GM23248 (cell line): ENCODE measurements around the gene SSR3. TPM values are rescaled to one million over a fixed set of nuclear protein-coding genes. Genes with fewer than 3 reads are reported as not detected.

Experiments
- DNase-seq: peaks from one replicate; pipeline ENCODE4 v3.0.0-alpha.2; 2015
- H2AFZ ChIP-seq: fragments of 200-600 bp; sonication (generic); 2 replicates; pipeline ENCODE4 v1.6.1; 2016; ENCODE audit warnings: antibody characterized with exemption
- H3F3A ChIP-seq: fragments of 200-600 bp; sonication (generic); 2 replicates; pipeline ENCODE4 v1.6.1; 2016; ENCODE audit warnings: mild to moderate bottlenecking, antibody characterized with exemption, mixed run types; ENCODE audit not compliant: insufficient read depth
- H3K27ac ChIP-seq: fragments of 200-600 bp; sonication (generic); 2 replicates; pipeline ENCODE4 v1.5.1; 2016; ENCODE audit warnings: mild to moderate bottlenecking
- H3K27me3 ChIP-seq: fragments of 200-600 bp; sonication (generic); replicated peaks from 2 replicates; pipeline ENCODE4 v1.6.1; 2016; ENCODE audit warnings: mild to moderate bottlenecking; ENCODE audit not compliant: insufficient read depth
- H3K36me3 ChIP-seq: fragments of 200-600 bp; sonication (generic); 2 replicates; pipeline ENCODE4 v1.6.1; 2016; ENCODE audit warnings: low read depth, mild to moderate bottlenecking
- H3K4me1 ChIP-seq: fragments of 200-600 bp; sonication (generic); 2 replicates; pipeline ENCODE4 v1.6.1; 2016; ENCODE audit warnings: mild to moderate bottlenecking; ENCODE audit not compliant: insufficient read depth
- H3K4me2 ChIP-seq: fragments of 200-600 bp; sonication (generic); one replicate; pipeline ENCODE4 v1.6.1; 2016; ENCODE audit warnings: mild to moderate bottlenecking; ENCODE audit not compliant: unreplicated experiment
- H3K4me3 ChIP-seq: fragments of 200-600 bp; sonication (generic); 2 replicates; pipeline ENCODE4 v1.5.1; 2016; ENCODE audit warnings: mild to moderate bottlenecking
- H3K79me2 ChIP-seq: fragments of 200-600 bp; sonication (generic); 2 replicates; pipeline ENCODE4 v1.6.1; 2016; ENCODE audit warnings: mild to moderate bottlenecking; ENCODE audit not compliant: insufficient read depth
- H3K9ac ChIP-seq: fragments of 200-600 bp; sonication (generic); 2 replicates; pipeline ENCODE4 v1.6.1; 2016; ENCODE audit warnings: mild to moderate bottlenecking
- H3K9me2 ChIP-seq: fragments of 200-600 bp; sonication (generic); 2 replicates; pipeline ENCODE4 v1.6.1; 2016; ENCODE audit warnings: mixed run types, mild to moderate bottlenecking, moderate library complexity; ENCODE audit not compliant: insufficient read depth
- H3K9me3 ChIP-seq: fragments of 200-600 bp; sonication (generic); one replicate; pipeline ENCODE4 v1.6.1; 2017; ENCODE audit warnings: low read depth
- H4K20me1 ChIP-seq: fragments of 200-600 bp; sonication (generic); 2 replicates; pipeline ENCODE4 v1.6.0; 2016; ENCODE audit not compliant: insufficient read depth
- EZH2 ChIP-seq: fragments of 200-600 bp; sonication (generic); IDR thresholded peaks from 2 replicates; pipeline ENCODE4 v1.6.1; 2018; ENCODE audit warnings: antibody characterized with exemption, mild to moderate bottlenecking; ENCODE audit not compliant: insufficient read depth, poor library complexity, severe bottlenecking
- EZH2phosphoT487 ChIP-seq: fragments of 200-600 bp; sonication (generic); IDR thresholded peaks from 2 replicates; pipeline ENCODE4 v1.6.1; 2018; ENCODE audit warnings: antibody characterized with exemption, moderate library complexity, mild to moderate bottlenecking, low read depth; ENCODE audit not compliant: insufficient read depth
- WGBS, 2 experiments: methylation state at CpG; one replicate each; pipeline ENCODE4 v1.1.6; 2015 to 2017; ENCODE audit warnings: low lambda C conversion rate in 2 of 2, low coverage in 1 of 2; ENCODE audit errors: missing lambda C conversion rate in 2 of 2; 5-methylcytosine and 5-hydroxymethylcytosine counted together
- in situ Hi-C: fragments of 300-500 bp; cut with MboI; formaldehyde crosslinking; loops from 2 replicates; pipeline ENCODE4 v1.15.0; 2020
- polyA plus RNA-seq: library from polyadenylated mRNA; unstranded; fragments of >200 nt; fragmentation: Nextera tagmentation; extraction: Ambion mirVana; gene quantifications from 2 replicates; pipeline ENCODE4 v1.2.1, GENCODE V29; 2016
- total RNA-seq: library from RNA; depleted of rRNA; stranded (reverse); fragments of >200 nt; shearing (Covaris generic); gene quantifications from 2 replicates; pipeline ENCODE4 v1.2.3, GENCODE V29; 2014

The SSR3 gene
- total and polyA plus RNA-seq, 2 experiments from 2014 or later = 409 to 566 TPM

- H2AFZ ChIP-seq = no peak overlapping the region
- peak; percentile 91 for DNase-seq
- H4K20me1 ChIP-seq = no peaks in the 10 kb centered on the region
- no peak for TF ChIP-seq EZH2
- WGBS, 2 experiments = 4% methylated on average over 11 of the region's 11 CpGs
- peak overlapping the region; percentile 98 for H3K4me3 ChIP-seq
- H3K79me2 ChIP-seq = peaks cover 61% of the 10 kb centered on the region
- H3F3A ChIP-seq = peaks cover 56% of the 10 kb centered on the region
- no peaks in the 10 kb centered on the region for H3K27me3 ChIP-seq
- no peaks in the 10 kb centered on the region for H3K9me2 ChIP-seq
- peak overlapping the region; percentile 99 for H3K9ac ChIP-seq
- H3K27ac ChIP-seq = peak overlapping the region; percentile 98
- in situ Hi-C loops = no loop called here
- peaks cover 43% of the 10 kb centered on the region for H3K4me1 ChIP-seq
- H3K4me2 ChIP-seq = peak overlapping the region; percentile 92
- peaks cover 34% of the 10 kb centered on the region for H3K36me3 ChIP-seq
- H3K9me3 ChIP-seq = no peaks in the 10 kb centered on the region
These were observed 1.1 kb downstream of the SSR3 start for GRCh38 chr3:156553705-156554356.

- DNase-seq = no peak
These were observed 1.9 kb downstream of the SSR3 start for GRCh38 chr3:156552973-156553372.

DNA sequence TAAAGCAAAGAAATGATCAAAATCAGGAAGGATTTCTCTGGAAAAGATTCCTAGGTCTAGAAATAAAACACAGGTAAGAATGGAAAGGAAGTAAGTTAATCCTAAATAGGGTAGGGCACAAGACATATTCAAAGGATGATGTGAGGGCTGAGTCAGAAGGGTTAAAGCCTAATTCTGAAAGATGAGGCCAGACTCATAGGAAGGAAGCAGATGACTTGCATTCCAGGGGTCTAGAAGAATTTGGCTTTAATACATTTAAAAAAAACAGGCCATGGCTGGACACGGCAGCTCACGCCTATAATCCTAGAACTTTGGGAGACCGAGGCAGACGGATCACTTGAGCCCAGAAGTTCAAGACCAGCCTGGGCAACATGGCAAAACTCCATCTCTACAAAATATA, 3.2 kb downstream of the SSR3 start:
- Histone ChIP-seq H3K27me3 (no peaks in the 10 kb centered on the region), H3K4me2 (peak overlapping the region; percentile 92), H3K9me2 (no peaks in the 10 kb centered on the region), H3K4me1 (peaks cover 64% of the 10 kb centered on the region), H3K27ac (peak overlapping the region; percentile 98), H3F3A (peaks cover 75% of the 10 kb centered on the region), H3K4me3 (peak overlapping the region; percentile 98), H3K9me3 (no peaks in the 10 kb centered on the region), H3K9ac (peak overlapping the region; percentile 99), H4K20me1 (no peaks in the 10 kb centered on the region), H3K79me2 (peaks cover 82% of the 10 kb centered on the region), H2AFZ (no peak overlapping the region), H3K36me3 (peaks cover 55% of the 10 kb centered on the region)
- TF ChIP-seq EZH2 (no peak), EZH2phosphoT487 (no peak)
- DNase-seq = peak; percentile 91
- in situ Hi-C loops = no loop called here
- 21 to 30% methylated on average over 4 of the region's 4 CpGs for WGBS, 2 experiments

More at GRCh38 chr3:156552973-156553372, 1.9 kb downstream of the SSR3 start:
- peaks cover 70% of the 10 kb centered on the region for H3K79me2 ChIP-seq
- in situ Hi-C loops = no loop called here
- TF ChIP-seq EZH2phosphoT487 (no peak), EZH2 (no peak)
- no peaks in the 10 kb centered on the region for H3K9me3 ChIP-seq
- H3K27ac ChIP-seq = peak overlapping the region; percentile 98
- peak overlapping the region; percentile 98 for H3K4me3 ChIP-seq
- H3K36me3 ChIP-seq = peaks cover 43% of the 10 kb centered on the region
- H3K27me3 ChIP-seq = no peaks in the 10 kb centered on the region
- peak overlapping the region; percentile 99 for H3K9ac ChIP-seq
- H2AFZ ChIP-seq = no peak overlapping the region
- H3K4me2 ChIP-seq = peak overlapping the region; percentile 92
- peaks cover 52% of the 10 kb centered on the region for H3K4me1 ChIP-seq
- 52 to 56% methylated on average over 2 of the region's 2 CpGs for WGBS, 2 experiments
- H3F3A ChIP-seq = peaks cover 64% of the 10 kb centered on the region
- H3K9me2 ChIP-seq = no peaks in the 10 kb centered on the region
- no peaks in the 10 kb centered on the region for H4K20me1 ChIP-seq

- H4K20me1 ChIP-seq = no peaks in the 10 kb centered on the region
- peak overlapping the region; percentile 98 for H3K27ac ChIP-seq
- peak overlapping the region; percentile 92 for H3K4me2 ChIP-seq
- peaks cover 66% of the 10 kb centered on the region for H3K4me1 ChIP-seq
- H3K9me3 ChIP-seq = no peaks in the 10 kb centered on the region
- peak overlapping the region; percentile 99 for H3K9ac ChIP-seq
- no peaks in the 10 kb centered on the region for H3K9me2 ChIP-seq
- DNase-seq = peak; percentile 85
- 9 to 16% methylated on average over 4 of the region's 4 CpGs for WGBS, 2 experiments
- peaks cover 87% of the 10 kb centered on the region for H3K79me2 ChIP-seq
- peaks cover 79% of the 10 kb centered on the region for H3F3A ChIP-seq
- TF ChIP-seq EZH2phosphoT487 = no peak
- TF ChIP-seq EZH2 = no peak
- no peak overlapping the region for H2AFZ ChIP-seq
- H3K36me3 ChIP-seq = peaks cover 60% of the 10 kb centered on the region
- in situ Hi-C loops = no loop called here
- no peaks in the 10 kb centered on the region for H3K27me3 ChIP-seq
- H3K4me3 ChIP-seq = peak overlapping the region; percentile 98
These were observed 3.7 kb downstream of the SSR3 start for GRCh38 chr3:156551261-156551660.
